Thyroid gland (tissue), 4 donors: ENCODE measurements around the gene AGFG2. TPM values are rescaled to one million over a fixed set of nuclear protein-coding genes. Genes with fewer than 3 reads are reported as not detected.
A peak's percentile ranks its signal among the peaks of the same experiment; 100 is the strongest.

Experiments used
- DNase-seq, 2 donors: peaks; one replicate each; pipeline ENCODE4 v3.0.0-alpha.2; 2019
- H3K27ac ChIP-seq, 3 donors: fragments of 200-600 bp; sonication (generic); 1 replicate in 2 of 3; 2 replicates in 1 of 3; pipeline ENCODE4 v1.5.1; 2016 to 2019; ENCODE audit warnings: mild to moderate bottlenecking in 1 of 3, moderate library complexity in 1 of 3
- H3K27me3 ChIP-seq: fragments of 200-600 bp; sonication (generic); one replicate; pipeline ENCODE4 v1.5.1; 2019
- H3K36me3 ChIP-seq, 2 donors: fragments of 200-600 bp; sonication (generic); one replicate each; pipeline ENCODE4 v1.5.1; 2016 to 2019
- H3K4me1 ChIP-seq, 2 donors: fragments of 200-600 bp; sonication (generic); one replicate each; pipeline ENCODE4 v1.5.1; 2017 to 2019
- H3K4me3 ChIP-seq, 3 donors: fragments of 200-600 bp; sonication (generic); replicated peaks in 1 of 3; 1 replicate in 2 of 3; 2 replicates in 1 of 3; pipeline ENCODE4 v1.5.1; 2016; ENCODE audit warnings: mild to moderate bottlenecking in 1 of 3
- H3K9me3 ChIP-seq: fragments of 200-600 bp; sonication (generic); one replicate; pipeline ENCODE4 v1.5.1; 2017
- CTCF ChIP-seq, 6 experiments: fragments of 200-600 bp in 3 of 6; fragments of 450-650 bp in 3 of 6; sonication (generic) in 3 of 6; IDR thresholded peaks; one replicate each; pipeline ENCODE4 v1.5.1; 2016 to 2019; ENCODE audit warnings: antibody characterized with exemption in 6 of 6, mild to moderate bottlenecking in 2 of 6, inconsistent platforms in 1 of 6, moderate library complexity in 1 of 6
- POLR2A ChIP-seq, 2 donors: fragments of 450-650 bp; IDR thresholded peaks; one replicate each; pipeline ENCODE4 v1.6.1; 2017; ENCODE audit warnings: antibody characterized with exemption in 2 of 2, mild to moderate bottlenecking in 2 of 2, moderate library complexity in 1 of 2
- WGBS, 2 donors: methylation state at CpG; one replicate each; pipeline ENCODE4 v1.1.5; 2017; 5-methylcytosine and 5-hydroxymethylcytosine counted together
- intact Hi-C: fragments of 100-400 bp; cut with DNase I; formaldehyde crosslinking; loops from one replicate; pipeline ENCODE4 v1.15.1; 2023
- total RNA-seq, 4 donors: library from RNA; depleted of rRNA; stranded (reverse); fragments of >200 nt; gene quantifications; one replicate each; pipeline ENCODE4 v1.2.3, GENCODE V29; 2016

Gene AGFG2
- total RNA-seq, 4 donors from 2014 or later: 26.1 to 34.6 (median 28.0) TPM

GRCh38 chr7:100580466-100581283 is 41.7 kb downstream of the AGFG2 start:
- TF ChIP-seq CTCF (IDR thresholded peaks at IDR 0.05): no peak
- no peak for TF ChIP-seq POLR2A (IDR thresholded peaks at IDR 0.05)
- H3K27ac ChIP-seq: no peak overlapping the region
- DNase-seq: no peak
- WGBS, 2 donors: 85% methylated on average over 11 of the region's 11 CpGs
- intact Hi-C loops: no loop called here
- no peaks in the 10 kb centered on the region for H3K27me3 ChIP-seq
- H3K4me3 ChIP-seq: no peak overlapping the region
- peaks cover 54 to 61% of the 10 kb centered on the region in 2 donors for H3K36me3 ChIP-seq
- peaks cover 31 to 36% of the 10 kb centered on the region in 2 donors for H3K4me1 ChIP-seq
- H3K9me3 ChIP-seq: no peaks in the 10 kb centered on the region

GRCh38 chr7:100582041-100582579 is 43.1 kb downstream of the AGFG2 start:
- peaks cover 41 to 47% of the 10 kb centered on the region in 2 donors for H3K36me3 ChIP-seq
- no peak for TF ChIP-seq POLR2A (IDR thresholded peaks at IDR 0.05)
- no peak for TF ChIP-seq CTCF (IDR thresholded peaks at IDR 0.05)
- no peak overlapping the region for H3K4me3 ChIP-seq
- H3K9me3 ChIP-seq: no peaks in the 10 kb centered on the region
- peaks cover 34 to 36% of the 10 kb centered on the region in 2 donors for H3K4me1 ChIP-seq
- intact Hi-C loops: no loop called here
- no peaks in the 10 kb centered on the region for H3K27me3 ChIP-seq
- peak overlapping the region in 2 of 3 donors; percentile 10 to 37 for H3K27ac ChIP-seq
- peak; percentile 92 for DNase-seq
- 56 to 60% methylated on average over 1 to 19 of the region's 20 CpGs for WGBS, 2 donors

GRCh38 chr7:100582650-100583049 is 43.6 kb downstream of the AGFG2 start:
- peaks cover 36 to 41% of the 10 kb centered on the region in 2 donors for H3K36me3 ChIP-seq
- TF ChIP-seq CTCF (IDR thresholded peaks at IDR 0.05) (no peak), POLR2A (IDR thresholded peaks at IDR 0.05) (no peak)
- intact Hi-C loops: no loop called here
- WGBS, 2 donors: 69 to 77% methylated on average over 11 of the region's 11 CpGs
- H3K9me3 ChIP-seq: no peaks in the 10 kb centered on the region
- H3K4me1 ChIP-seq: peaks cover 36 to 37% of the 10 kb centered on the region in 2 donors
- H3K27ac ChIP-seq: peak overlapping the region in 2 of 3 donors; percentile 10 to 37
- H3K27me3 ChIP-seq: no peaks in the 10 kb centered on the region
- no peak for DNase-seq
- no peak overlapping the region for H3K4me3 ChIP-seq

GRCh38 chr7:100583132-100584053 is 44.4 kb downstream of the AGFG2 start:
- 39 to 47% methylated on average over 16 to 22 of the region's 23 CpGs for WGBS, 2 donors
- no peak for TF ChIP-seq CTCF (IDR thresholded peaks at IDR 0.05)
- TF ChIP-seq POLR2A (IDR thresholded peaks at IDR 0.05): no peak
- no peaks in the 10 kb centered on the region for H3K9me3 ChIP-seq
- intact Hi-C loops: no loop called here
- peaks cover 28 to 34% of the 10 kb centered on the region in 2 donors for H3K36me3 ChIP-seq
- peak overlapping the region; percentile 97 to 98 (median 98) for H3K27ac ChIP-seq
- peak overlapping the region in 1 of 3 donors; percentile 96 for H3K4me3 ChIP-seq
- H3K4me1 ChIP-seq: peaks cover 36 to 37% of the 10 kb centered on the region in 2 donors
- H3K27me3 ChIP-seq: no peaks in the 10 kb centered on the region
- DNase-seq: peak; percentile 81 to 83
